ENCODE results near the gene CHGA.

CHGA gene

DNA sequence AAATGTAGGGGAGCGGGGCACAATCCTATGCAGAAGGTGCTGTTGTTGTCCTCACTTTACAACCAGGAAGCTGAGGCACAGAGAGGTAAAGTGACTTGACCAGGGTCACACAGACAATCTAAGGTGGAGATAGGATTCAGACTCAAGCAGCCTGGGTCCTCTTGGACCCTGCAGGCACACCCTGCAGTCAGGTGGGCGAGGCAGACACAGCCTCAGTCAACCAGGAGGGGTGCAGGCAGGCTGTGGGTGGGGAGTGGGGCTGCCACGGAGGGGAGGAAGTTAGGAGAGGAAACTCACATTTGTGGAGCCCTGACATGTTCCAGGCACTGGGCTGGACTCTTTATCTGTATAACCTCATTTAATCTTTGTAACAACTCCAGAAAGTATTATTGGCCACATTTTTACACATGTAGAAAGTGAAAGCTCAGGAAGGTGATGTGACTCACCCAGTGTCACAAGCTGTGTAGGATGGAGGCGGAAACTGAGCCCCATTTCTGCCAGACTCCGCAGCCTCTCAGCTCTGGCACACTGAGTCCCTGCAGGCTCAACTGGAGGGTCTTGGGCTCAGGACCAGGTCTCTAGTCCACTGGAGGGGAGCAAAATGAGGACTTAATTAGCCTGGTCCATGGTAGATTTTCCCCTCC lies 24.9 kb upstream of the CHGA start:
- no peak overlapping the region for H3K27ac ChIP-seq
- TF ChIP-seq, protein P1, sequence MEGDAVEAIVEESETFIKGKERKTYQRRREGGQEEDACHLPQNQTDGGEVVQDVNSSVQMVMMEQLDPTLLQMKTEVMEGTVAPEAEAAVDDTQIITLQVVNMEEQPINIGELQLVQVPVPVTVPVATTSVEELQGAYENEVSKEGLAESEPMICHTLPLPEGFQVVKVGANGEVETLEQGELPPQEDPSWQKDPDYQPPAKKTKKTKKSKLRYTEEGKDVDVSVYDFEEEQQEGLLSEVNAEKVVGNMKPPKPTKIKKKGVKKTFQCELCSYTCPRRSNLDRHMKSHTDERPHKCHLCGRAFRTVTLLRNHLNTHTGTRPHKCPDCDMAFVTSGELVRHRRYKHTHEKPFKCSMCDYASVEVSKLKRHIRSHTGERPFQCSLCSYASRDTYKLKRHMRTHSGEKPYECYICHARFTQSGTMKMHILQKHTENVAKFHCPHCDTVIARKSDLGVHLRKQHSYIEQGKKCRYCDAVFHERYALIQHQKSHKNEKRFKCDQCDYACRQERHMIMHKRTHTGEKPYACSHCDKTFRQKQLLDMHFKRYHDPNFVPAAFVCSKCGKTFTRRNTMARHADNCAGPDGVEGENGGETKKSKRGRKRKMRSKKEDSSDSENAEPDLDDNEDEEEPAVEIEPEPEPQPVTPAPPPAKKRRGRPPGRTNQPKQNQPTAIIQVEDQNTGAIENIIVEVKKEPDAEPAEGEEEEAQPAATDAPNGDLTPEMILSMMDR (conservative IDR thresholded peaks at IDR 0.05), result no peak
- TF ChIP-seq ZFX (IDR thresholded peaks at IDR 0.05), result no peak

DNA sequence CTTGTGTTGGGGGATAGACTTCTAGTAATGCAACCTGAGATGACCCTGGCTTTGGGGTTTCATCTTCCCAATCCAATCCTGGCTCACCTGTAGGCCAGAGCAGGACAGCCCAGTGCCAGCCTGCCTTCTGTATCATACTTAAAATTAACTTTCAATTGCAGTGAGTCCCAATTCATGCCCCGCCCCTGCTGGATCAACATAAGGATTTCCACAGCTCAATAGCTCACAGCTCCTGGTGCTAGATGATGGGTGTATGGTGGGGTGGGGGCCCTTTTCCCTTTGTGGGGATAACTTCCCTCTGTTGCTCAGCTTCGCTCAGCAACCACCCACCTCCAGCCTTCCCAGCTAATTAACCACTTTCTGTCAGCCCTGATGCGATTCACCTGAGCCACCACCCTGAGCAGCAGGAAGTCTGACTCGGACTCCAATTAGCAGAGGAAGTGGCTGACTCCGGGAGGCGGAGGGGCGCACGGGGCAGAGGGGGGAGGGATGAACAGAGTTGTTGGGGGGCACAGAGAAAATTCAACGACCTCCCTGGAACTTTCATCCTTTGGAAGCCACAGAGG lies 24.3 kb upstream of the CHGA start:
- H3K27ac ChIP-seq, result no peak overlapping the region
- TF ChIP-seq, protein P1 (conservative IDR thresholded peaks at IDR 0.05), result no peak
- no peak for TF ChIP-seq ZFX (IDR thresholded peaks at IDR 0.05)

DNA sequence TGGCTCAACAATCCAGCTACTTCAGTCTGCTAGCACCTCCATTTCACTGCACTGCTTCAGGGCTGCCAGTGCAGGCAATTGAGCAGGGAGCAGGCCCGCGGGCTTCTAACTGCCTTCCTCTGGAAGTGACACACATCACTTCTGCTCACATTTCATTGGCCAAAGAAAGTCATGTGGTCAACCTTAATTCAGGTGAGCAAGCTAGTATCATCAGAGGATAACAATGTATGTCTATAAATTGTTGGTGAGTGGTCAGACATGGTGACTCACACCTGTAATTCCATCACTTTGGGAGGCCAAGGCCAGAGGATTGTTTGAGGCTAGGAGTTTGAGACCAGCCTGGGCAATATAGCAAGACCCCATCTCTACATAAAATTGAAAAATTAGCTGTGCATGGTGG lies 22.3 kb upstream of the CHGA start:
- TF ChIP-seq, protein P1 (conservative IDR thresholded peaks at IDR 0.05), result no peak
- TF ChIP-seq ZFX (IDR thresholded peaks at IDR 0.05), result no peak
- no peak overlapping the region for H3K27ac ChIP-seq

DNA sequence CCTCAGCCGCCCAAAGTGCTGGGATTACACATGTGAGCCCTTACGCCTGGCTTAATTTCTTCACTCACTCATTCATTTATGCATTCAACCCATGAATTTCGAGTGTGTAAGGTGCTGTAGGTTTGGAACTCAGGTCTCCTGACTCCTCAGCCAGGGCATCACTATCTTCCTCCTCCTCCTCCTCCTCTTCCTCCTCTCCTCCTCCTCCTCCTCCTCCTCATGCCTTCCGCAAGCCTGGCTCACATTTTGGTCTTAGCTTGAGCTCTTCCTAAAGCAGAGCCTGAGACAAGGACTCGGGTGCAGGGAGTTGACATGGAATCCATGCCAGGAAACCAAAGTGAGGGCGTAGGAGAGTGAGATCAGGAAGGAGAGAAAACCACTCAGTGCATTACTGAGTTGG lies 20.8 kb upstream of the CHGA start:
- TF ChIP-seq, protein P1 (conservative IDR thresholded peaks at IDR 0.05), result no peak
- TF ChIP-seq ZFX (IDR thresholded peaks at IDR 0.05), result no peak
- no peak overlapping the region for H3K27ac ChIP-seq

DNA sequence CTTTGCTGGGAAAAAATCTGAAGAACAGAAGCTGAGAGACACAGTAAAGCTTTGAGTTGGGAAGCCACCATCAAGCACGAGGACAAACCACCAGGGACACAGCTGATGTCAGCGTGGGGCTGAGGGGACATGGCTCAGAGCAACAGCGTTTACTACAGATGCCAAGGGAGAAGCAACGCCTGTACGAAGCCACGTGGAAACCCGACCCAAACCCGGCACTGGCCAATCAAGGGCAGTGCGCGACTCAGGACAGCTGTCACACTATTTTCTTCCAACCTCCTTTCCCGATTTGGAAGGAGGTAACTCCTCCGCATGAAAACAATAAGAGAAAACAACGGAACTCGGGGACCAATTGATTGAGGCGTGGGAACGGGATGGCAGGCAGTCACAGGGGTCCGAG lies 20.2 kb upstream of the CHGA start:
- TF ChIP-seq, protein P1 (conservative IDR thresholded peaks at IDR 0.05), result no peak
- TF ChIP-seq ZFX (IDR thresholded peaks at IDR 0.05), result no peak
- no peak overlapping the region for H3K27ac ChIP-seq

DNA sequence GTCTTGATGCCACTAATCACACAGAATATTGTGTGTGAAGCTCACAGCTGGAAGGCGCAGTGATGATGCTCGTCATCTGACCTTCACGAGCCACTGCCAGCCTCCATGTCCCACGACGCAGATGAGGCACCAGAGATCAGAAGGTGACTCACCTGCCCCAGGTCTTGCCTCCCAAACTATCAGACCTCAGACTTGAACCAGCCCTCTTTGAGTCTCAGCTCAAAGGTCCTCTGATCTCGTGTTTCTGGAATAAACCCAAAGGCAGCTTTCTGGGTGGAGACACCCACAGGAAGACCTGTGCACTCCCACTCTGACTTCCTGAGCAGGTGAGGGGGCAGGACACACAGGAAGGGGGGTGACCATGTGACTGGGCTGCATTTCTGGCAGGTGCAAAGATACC lies 19.6 kb upstream of the CHGA start:
- no peak overlapping the region for H3K27ac ChIP-seq
- no peak for TF ChIP-seq ZFX (IDR thresholded peaks at IDR 0.05)
- TF ChIP-seq, protein P1 (conservative IDR thresholded peaks at IDR 0.05), result no peak

DNA sequence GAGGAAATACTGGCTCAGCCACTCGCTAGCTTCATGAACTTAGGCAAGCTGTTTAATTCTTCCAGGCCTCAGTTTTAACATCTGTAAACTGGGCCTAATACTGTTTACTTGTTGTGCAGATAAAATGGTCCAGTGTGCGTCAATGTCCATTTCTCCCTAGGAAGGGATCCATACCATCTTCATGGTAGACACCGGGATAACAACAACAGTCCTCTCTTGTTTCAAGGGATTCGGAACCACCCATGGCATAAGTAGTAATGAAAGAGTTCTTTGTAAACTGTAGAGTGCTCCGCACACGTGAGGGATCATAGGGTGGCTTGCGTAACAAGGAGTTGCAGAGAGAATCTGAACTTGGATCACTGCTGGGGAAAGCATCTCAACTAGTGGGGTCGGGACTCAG lies 17.3 kb upstream of the CHGA start:
- H3K27ac ChIP-seq, result no peak overlapping the region
- no peak for TF ChIP-seq ZFX (IDR thresholded peaks at IDR 0.05)
- TF ChIP-seq, protein P1 (conservative IDR thresholded peaks at IDR 0.05), result no peak
